ENCODE results near the gene SERPINI1. TPM values are rescaled to one million over a fixed set of nuclear protein-coding genes. Genes with fewer than 3 reads are reported as not detected.
A peak's percentile ranks its signal among the peaks of the same experiment; 100 is the strongest.
"Not testable (repeated sequence)": the region's sequence is repeated elsewhere in the genome, so short reads cannot be mapped to it uniquely, and the experiment has no call there.

SERPINI1 gene
- total RNA-seq, 2 donors from 2014 or later, result 2.9 to 4.1 TPM

- H3K27me3 Mint-ChIP-seq, result peaks cover 0 to 5% of the 10 kb centered on the region in 2 donors
- H3K4me1 Mint-ChIP-seq (ENCODE audit: low read depth in 2 of 2), result peaks cover 0 to 2% of the 10 kb centered on the region in 2 donors
- H3K4me3 Mint-ChIP-seq, result no peak overlapping the region
- ATAC-seq (no peak), DNase-seq (ENCODE audit: low spot score) (no peak)
- H3K9me3 Mint-ChIP-seq, result no peaks in the 10 kb centered on the region
- H3K36me3 Mint-ChIP-seq, result peaks cover 5% of the 10 kb centered on the region
- H3K27ac Mint-ChIP-seq, result no peak overlapping the region
These were observed 50.3 kb downstream of the SERPINI1 start for GRCh38 chr3:167785790-167786189.

GRCh38 chr3:167787440-167787839, 51.9 kb downstream of the SERPINI1 start:
- H3K4me1 Mint-ChIP-seq (ENCODE audit: low read depth in 2 of 2), result peaks cover 0 to 2% of the 10 kb centered on the region in 2 donors
- no peak for ATAC-seq
- no peaks in the 10 kb centered on the region for H3K9me3 Mint-ChIP-seq
- no peak overlapping the region for H3K27ac Mint-ChIP-seq
- H3K27me3 Mint-ChIP-seq, result peaks cover 0 to 5% of the 10 kb centered on the region in 2 donors
- peaks cover 5% of the 10 kb centered on the region for H3K36me3 Mint-ChIP-seq
- H3K4me3 Mint-ChIP-seq, result no peak overlapping the region
- no peak for DNase-seq (ENCODE audit: low spot score)

- no peaks in the 10 kb centered on the region for H3K4me1 Mint-ChIP-seq (ENCODE audit: low read depth in 2 of 2)
- no peak overlapping the region for H3K27ac Mint-ChIP-seq
- H3K27me3 Mint-ChIP-seq, result no peaks in the 10 kb centered on the region
- ATAC-seq (no peak), DNase-seq (ENCODE audit: low spot score) (no peak)
- no peak overlapping the region for H3K4me3 Mint-ChIP-seq
- peaks cover 14% of the 10 kb centered on the region for H3K36me3 Mint-ChIP-seq
- H3K9me3 Mint-ChIP-seq, result no peaks in the 10 kb centered on the region
These were observed 62.9 kb downstream of the SERPINI1 start for GRCh38 chr3:167798443-167798842.

GRCh38 chr3:167808910-167809309, 73.4 kb downstream of the SERPINI1 start:
- Mint-ChIP-seq H3K36me3 (no peaks in the 10 kb centered on the region), H3K4me3 (no peak overlapping the region), H3K27me3 (no peaks in the 10 kb centered on the region), H3K27ac (no peak overlapping the region), H3K9me3 (no peaks in the 10 kb centered on the region), H3K4me1 (ENCODE audit: low read depth in 2 of 2) (no peaks in the 10 kb centered on the region)
- ATAC-seq, result no peak
- DNase-seq (ENCODE audit: low spot score), result no peak

GRCh38 chr3:167810236-167810635, 74.7 kb downstream of the SERPINI1 start:
- Mint-ChIP-seq H3K9me3 (no peaks in the 10 kb centered on the region), H3K27me3 (no peaks in the 10 kb centered on the region), H3K4me1 (ENCODE audit: low read depth in 2 of 2) (no peaks in the 10 kb centered on the region), H3K4me3 (no peak overlapping the region), H3K27ac (no peak overlapping the region), H3K36me3 (no peaks in the 10 kb centered on the region)
- DNase-seq (ENCODE audit: low spot score), result no peak
- ATAC-seq, result no peak

- no peaks in the 10 kb centered on the region for H3K4me1 Mint-ChIP-seq (ENCODE audit: low read depth in 2 of 2)
- DNase-seq (ENCODE audit: low spot score) (no peak), ATAC-seq (no peak)
- H3K9me3 Mint-ChIP-seq, result no peaks in the 10 kb centered on the region
- no peaks in the 10 kb centered on the region for H3K36me3 Mint-ChIP-seq
- no peaks in the 10 kb centered on the region for H3K27me3 Mint-ChIP-seq
- no peak overlapping the region for H3K4me3 Mint-ChIP-seq
- no peak overlapping the region for H3K27ac Mint-ChIP-seq
These were observed 75.5 kb downstream of the SERPINI1 start for GRCh38 chr3:167811031-167811430.

- Mint-ChIP-seq H3K4me3 (no peak overlapping the region), H3K27ac (no peak overlapping the region), H3K36me3 (no peaks in the 10 kb centered on the region), H3K9me3 (no peaks in the 10 kb centered on the region), H3K27me3 (no peaks in the 10 kb centered on the region), H3K4me1 (ENCODE audit: low read depth in 2 of 2) (no peaks in the 10 kb centered on the region)
- ATAC-seq (no peak), DNase-seq (ENCODE audit: low spot score) (no peak)
These were observed 77.9 kb downstream of the SERPINI1 start for GRCh38 chr3:167813169-167814123.

GRCh38 chr3:167814441-167814951, 79.0 kb downstream of the SERPINI1 start:
- ATAC-seq (no peak), DNase-seq (ENCODE audit: low spot score) (no peak)
- Mint-ChIP-seq H3K9me3 (no peaks in the 10 kb centered on the region), H3K36me3 (no peaks in the 10 kb centered on the region), H3K27me3 (no peaks in the 10 kb centered on the region), H3K4me1 (ENCODE audit: low read depth in 2 of 2) (no peaks in the 10 kb centered on the region), H3K4me3 (no peak overlapping the region), H3K27ac (no peak overlapping the region)

GRCh38 chr3:167816953-167817352, 81.4 kb downstream of the SERPINI1 start:
- ATAC-seq (no peak), DNase-seq (ENCODE audit: low spot score) (no peak)
- Mint-ChIP-seq H3K4me3 (no peak overlapping the region), H3K36me3 (no peaks in the 10 kb centered on the region), H3K27ac (no peak overlapping the region), H3K4me1 (ENCODE audit: low read depth in 2 of 2) (no peaks in the 10 kb centered on the region), H3K27me3 (no peaks in the 10 kb centered on the region), H3K9me3 (no peaks in the 10 kb centered on the region)

- ATAC-seq (peak in 1 of 2 donors; percentile 28), DNase-seq (ENCODE audit: low spot score) (no peak)
- Mint-ChIP-seq H3K9me3 (no peaks in the 10 kb centered on the region), H3K36me3 (no peaks in the 10 kb centered on the region), H3K27ac (no peak overlapping the region), H3K27me3 (no peaks in the 10 kb centered on the region), H3K4me3 (no peak overlapping the region), H3K4me1 (ENCODE audit: low read depth in 2 of 2) (no peaks in the 10 kb centered on the region)
These were observed 84.8 kb downstream of the SERPINI1 start for GRCh38 chr3:167820102-167820865.

GRCh38 chr3:167821248-167821805, 85.8 kb downstream of the SERPINI1 start:
- Mint-ChIP-seq H3K27ac (no peak overlapping the region), H3K36me3 (no peaks in the 10 kb centered on the region), H3K4me1 (ENCODE audit: low read depth in 2 of 2) (no peaks in the 10 kb centered on the region), H3K9me3 (no peaks in the 10 kb centered on the region), H3K4me3 (no peak overlapping the region), H3K27me3 (no peaks in the 10 kb centered on the region)
- no peak for DNase-seq (ENCODE audit: low spot score)
- ATAC-seq, result no peak

GRCh38 chr3:167823738-167824137, 88.2 kb downstream of the SERPINI1 start:
- Mint-ChIP-seq H3K4me3 (no peak overlapping the region), H3K9me3 (no peaks in the 10 kb centered on the region), H3K36me3 (no peaks in the 10 kb centered on the region), H3K27ac (no peak overlapping the region), H3K27me3 (no peaks in the 10 kb centered on the region), H3K4me1 (ENCODE audit: low read depth in 2 of 2) (no peaks in the 10 kb centered on the region)
- ATAC-seq (no peak), DNase-seq (ENCODE audit: low spot score) (no peak)

- DNase-seq (ENCODE audit: low spot score); H3K4me3 Mint-ChIP-seq; H3K27ac Mint-ChIP-seq; H3K27me3 Mint-ChIP-seq; H3K9me3 Mint-ChIP-seq; H3K36me3 Mint-ChIP-seq; H3K4me1 Mint-ChIP-seq (ENCODE audit: low read depth in 2 of 2); ATAC-seq: not testable (repeated sequence)
These were observed 92.1 kb downstream of the SERPINI1 start for GRCh38 chr3:167827588-167827987.

- ATAC-seq (no peak), DNase-seq (ENCODE audit: low spot score) (no peak)
- Mint-ChIP-seq H3K4me1 (ENCODE audit: low read depth in 2 of 2) (no peaks in the 10 kb centered on the region), H3K27me3 (no peaks in the 10 kb centered on the region), H3K9me3 (no peaks in the 10 kb centered on the region), H3K36me3 (no peaks in the 10 kb centered on the region), H3K27ac (no peak overlapping the region), H3K4me3 (no peak overlapping the region)
These were observed 93.5 kb downstream of the SERPINI1 start for GRCh38 chr3:167829071-167829470.

All from natural killer cell treated with Interleukin-12 subunit alpha and Interleukin-12 subunit beta and Interleukin-15 and Interleukin-18, amount 100 ng/mL, for 72 hours (primary cell).